Effector CD8-positive, alpha-beta T cell (primary cell): ENCODE results near the gene RAP1GAP2.
"Not testable (repeated sequence)": the region's sequence is repeated elsewhere in the genome, so short reads cannot be mapped to it uniquely, and the experiment has no call there.

Experiments used
- DNase-seq: peaks from one replicate; lab custom pipeline; 2025; lab: John Stamatoyannopoulos, UW

Gene RAP1GAP2

GRCh38 chr17:3025421-3026124 is 229.3 kb downstream of the RAP1GAP2 start:
- DNase-seq: no peak

GRCh38 chr17:3026125-3026855 is 230.1 kb downstream of the RAP1GAP2 start:
- DNase-seq: no peak

- DNase-seq: no peak
Measured at GRCh38 chr17:3026856-3027751, 230.9 kb downstream of the RAP1GAP2 start.

GRCh38 chr17:3027786-3028532 is 231.7 kb downstream of the RAP1GAP2 start:
- DNase-seq: no peak

GRCh38 chr17:3029213-3029913 is 233.1 kb downstream of the RAP1GAP2 start:
- DNase-seq: no peak

GRCh38 chr17:3030096-3030495 is 233.9 kb downstream of the RAP1GAP2 start:
- DNase-seq: no peak

- DNase-seq: not testable (repeated sequence)
Measured at GRCh38 chr17:3030852-3031470, 234.7 kb downstream of the RAP1GAP2 start.

GRCh38 chr17:3032258-3033247 is 236.3 kb downstream of the RAP1GAP2 start:
- no peak for DNase-seq

- no peak for DNase-seq
Measured at GRCh38 chr17:3033248-3033640, 237.0 kb downstream of the RAP1GAP2 start.

GRCh38 chr17:3033741-3034577 is 237.7 kb downstream of the RAP1GAP2 start:
- DNase-seq: no peak

GRCh38 chr17:3034578-3034920 is 238.3 kb downstream of the RAP1GAP2 start:
- DNase-seq: no peak

- DNase-seq: no peak
Measured at GRCh38 chr17:3035256-3035967, 239.2 kb downstream of the RAP1GAP2 start.

- no peak for DNase-seq
Measured at GRCh38 chr17:3035968-3036280, 239.7 kb downstream of the RAP1GAP2 start.

- no peak for DNase-seq
Measured at GRCh38 chr17:3036800-3037199, 240.6 kb downstream of the RAP1GAP2 start.

GRCh38 chr17:3037259-3037658 is 241.0 kb downstream of the RAP1GAP2 start:
- DNase-seq: no peak

- DNase-seq: no peak
Measured at GRCh38 chr17:3038941-3039340, 242.7 kb downstream of the RAP1GAP2 start.

- no peak for DNase-seq
Measured at GRCh38 chr17:3039736-3040135, 243.5 kb downstream of the RAP1GAP2 start.

- DNase-seq: no peak
Measured at GRCh38 chr17:3040882-3041281, 244.6 kb downstream of the RAP1GAP2 start.
